H9 (cell line): ENCODE data around the gene INPP5J. TPM values are rescaled to one million over a fixed set of nuclear protein-coding genes. Genes with fewer than 3 reads are reported as not detected.

Source experiments
- DNase-seq: peaks from one replicate; pipeline ENCODE4 v3.0.0-alpha.2; 2017
- H2AFZ ChIP-seq: one replicate; pipeline ENCODE4 v1.6.1; 2013; ENCODE audit warnings: mild to moderate bottlenecking, low read length, control low read depth, moderate library complexity
- H2AK5ac ChIP-seq: 2 replicates; pipeline ENCODE4 v1.6.1; 2013; ENCODE audit warnings: low read length, control low read depth, mixed read lengths; ENCODE audit not compliant: insufficient read length
- H2BK120ac ChIP-seq: one replicate; pipeline ENCODE4 v1.6.1; 2013; ENCODE audit warnings: low read depth, mild to moderate bottlenecking, low read length, control low read depth, inconsistent platforms; ENCODE audit not compliant: poor library complexity, severe bottlenecking
- H2BK12ac ChIP-seq: 2 replicates; pipeline ENCODE4 v1.6.1; 2013; ENCODE audit warnings: low read length, control low read depth, mixed read lengths, low read depth; ENCODE audit not compliant: insufficient read length
- H2BK15ac ChIP-seq: 2 replicates; pipeline ENCODE4 v1.6.1; 2013; ENCODE audit warnings: low read depth, low read length, control low read depth
- H2BK20ac ChIP-seq: one replicate; pipeline ENCODE4 v1.6.1; 2013; ENCODE audit warnings: low read depth, mild to moderate bottlenecking, low read length, control low read depth, inconsistent platforms; ENCODE audit not compliant: poor library complexity, severe bottlenecking
- H2BK5ac ChIP-seq: 2 replicates; pipeline ENCODE4 v1.6.1; 2013; ENCODE audit warnings: low read length, control low read depth, mixed read lengths; ENCODE audit not compliant: insufficient read length
- H3K14ac ChIP-seq: 2 replicates; pipeline ENCODE4 v1.6.1; 2013; ENCODE audit warnings: low read length, control low read depth; ENCODE audit not compliant: insufficient read depth
- H3K18ac ChIP-seq: 2 replicates; pipeline ENCODE4 v1.6.1; 2013; ENCODE audit warnings: low read depth, mild to moderate bottlenecking, mixed read lengths, low read length, control low read depth; ENCODE audit not compliant: insufficient read length
- H3K23ac ChIP-seq: 2 replicates; pipeline ENCODE4 v1.6.1; 2013; ENCODE audit warnings: low read length, control low read depth, mixed read lengths, low read depth; ENCODE audit not compliant: insufficient read length
- H3K23me2 ChIP-seq: 2 replicates; pipeline ENCODE4 v1.6.1; 2013; ENCODE audit warnings: low read depth, mild to moderate bottlenecking, mixed read lengths, low read length, control low read depth; ENCODE audit not compliant: insufficient read length, poor library complexity, severe bottlenecking
- H3K27ac ChIP-seq: 2 replicates; pipeline ENCODE4 v1.5.1; 2013; ENCODE audit warnings: low read length, control low read depth, mixed read lengths, low read depth; ENCODE audit not compliant: insufficient read length
- H3K27me3 ChIP-seq: 2 replicates; pipeline ENCODE4 v1.6.1; 2013; ENCODE audit warnings: low read length, control low read depth, inconsistent platforms; ENCODE audit not compliant: insufficient read depth
- H3K4ac ChIP-seq: 2 replicates; pipeline ENCODE4 v1.6.1; 2013; ENCODE audit warnings: low read depth, mild to moderate bottlenecking, control low read depth, inconsistent platforms, low read length, moderate library complexity
- H3K4me1 ChIP-seq: 2 replicates; pipeline ENCODE4 v1.6.1; 2013; ENCODE audit warnings: low read length, control low read depth, inconsistent platforms; ENCODE audit not compliant: insufficient read depth
- H3K4me2 ChIP-seq: 2 replicates; pipeline ENCODE4 v1.6.1; 2013; ENCODE audit warnings: low read length, control low read depth, mixed read lengths; ENCODE audit not compliant: insufficient read length, insufficient read depth
- H3K56ac ChIP-seq: 2 replicates; pipeline ENCODE4 v1.6.1; 2013; ENCODE audit warnings: low read depth, mild to moderate bottlenecking, mixed read lengths, low read length, control low read depth; ENCODE audit not compliant: insufficient read length
- H3K79me1 ChIP-seq: 2 replicates; pipeline ENCODE4 v1.6.1; 2013; ENCODE audit warnings: low read depth, mild to moderate bottlenecking, moderate library complexity, low read length, control low read depth, inconsistent platforms; ENCODE audit not compliant: insufficient read depth, poor library complexity, severe bottlenecking
- H3K79me2 ChIP-seq: 2 replicates; pipeline ENCODE4 v1.6.1; 2013; ENCODE audit warnings: low read length, control low read depth, inconsistent platforms; ENCODE audit not compliant: insufficient read depth
- H3K9ac ChIP-seq: 2 replicates; pipeline ENCODE4 v1.6.1; 2013; ENCODE audit warnings: low read length, control low read depth, mixed read lengths; ENCODE audit not compliant: insufficient read length; ENCODE audit errors: extremely low read depth
- H3K9me3 ChIP-seq: one replicate; pipeline ENCODE4 v1.6.1; 2013; ENCODE audit warnings: low read depth, low read length, inconsistent platforms; ENCODE audit not compliant: control insufficient read depth
- H3T11ph ChIP-seq: one replicate; pipeline ENCODE4 v1.6.1; 2013; ENCODE audit warnings: mild to moderate bottlenecking, low read length, control low read depth, inconsistent platforms
- H4K20me1 ChIP-seq: one replicate; pipeline ENCODE4 v1.6.1; 2013; ENCODE audit not compliant: control insufficient read depth, insufficient read length, insufficient read depth
- H4K5ac ChIP-seq: 2 replicates; pipeline ENCODE4 v1.6.1; 2013; ENCODE audit warnings: low read depth, mild to moderate bottlenecking, mixed read lengths, low read length, control low read depth; ENCODE audit not compliant: insufficient read length
- H4K8ac ChIP-seq: replicated peaks from 2 replicates; pipeline ENCODE4 v1.6.1; 2013; ENCODE audit warnings: low read length, control low read depth, mixed read lengths, low read depth; ENCODE audit not compliant: insufficient read length
- H4K91ac ChIP-seq: 2 replicates; pipeline ENCODE4 v1.6.1; 2013; ENCODE audit warnings: low read depth, mild to moderate bottlenecking, moderate library complexity, mixed read lengths, low read length, control low read depth; ENCODE audit not compliant: insufficient read length
- H3K27ac Mint-ChIP-seq, 3 experiments: 2 replicates in 2 of 3; 3 replicates in 1 of 3; pipeline ENCODE4 v1.8.0; 2020 to 2021; ENCODE audit warnings: mixed read lengths in 3 of 3, mild to moderate bottlenecking in 1 of 3, moderate library complexity in 1 of 3
- H3K27me3 Mint-ChIP-seq: 2 replicates; pipeline ENCODE4 v1.8.0; 2021; ENCODE audit warnings: low read depth, mild to moderate bottlenecking, moderate library complexity, mixed read lengths
- H3K36me3 Mint-ChIP-seq, 3 experiments: 2 replicates in 2 of 3; 3 replicates in 1 of 3; pipeline ENCODE4 v1.8.0; 2020 to 2021; ENCODE audit warnings: low read depth in 3 of 3, mixed read lengths in 3 of 3; ENCODE audit not compliant: insufficient read depth in 1 of 3
- H3K4me1 Mint-ChIP-seq, 2 experiments: 2 replicates each; pipeline ENCODE4 v1.8.0; 2020; ENCODE audit warnings: mixed read lengths in 2 of 2
- H3K4me3 Mint-ChIP-seq, 2 experiments: 2 replicates in 1 of 2; 3 replicates in 1 of 2; pipeline ENCODE4 v1.8.0; 2020 to 2021; ENCODE audit warnings: mild to moderate bottlenecking in 2 of 2, mixed read lengths in 2 of 2, moderate library complexity in 1 of 2
- H3K9me3 Mint-ChIP-seq, 2 experiments: 2 replicates in 1 of 2; 3 replicates in 1 of 2; pipeline ENCODE4 v1.8.0; 2020; ENCODE audit warnings: mild to moderate bottlenecking in 2 of 2, mixed read lengths in 2 of 2, moderate library complexity in 1 of 2
- CTCF ChIP-seq: fragments of 200-600 bp; sonication (generic); conservative IDR thresholded peaks from 3 replicates; pipeline ENCODE4 v1.8.0; 2021; ENCODE audit warnings: antibody characterized with exemption, mild to moderate bottlenecking
- WGBS: extraction: QIAGEN DNeasy Blood & Tissue Kit; methylation state at CpG from one replicate; pipeline ENCODE4 v1.1.7; 2013; ENCODE audit warnings: missing lambda C conversion rate, low lambda C conversion rate, mixed read lengths; ENCODE audit not compliant: insufficient read length; ENCODE audit errors: extremely low coverage; 5-methylcytosine and 5-hydroxymethylcytosine counted together
- total RNA-seq: library from RNA; stranded (reverse); gene quantifications from 2 replicates; pipeline ENCODE4 v1.2.1, GENCODE V29; 2021

Gene INPP5J
- total RNA-seq, 1 experiment from 2014 or later: 4.9 TPM

GRCh38 chr22:31127181-31127772 lies 4.5 kb downstream of the INPP5J start:
- Histone ChIP-seq H3K4me1 (peaks cover 5% of the 10 kb centered on the region; the same call in 1 of the 2 replicates), H3K79me2 (no peaks in the 10 kb centered on the region), H4K5ac (no peak overlapping the region), H3K23ac (no peak overlapping the region), H2BK5ac (no peak overlapping the region), H2BK12ac (no peak overlapping the region), H3K4ac (no peak overlapping the region), H2BK120ac (no peak overlapping the region), H2AK5ac (no peak overlapping the region), H3T11ph (no peak overlapping the region), H4K91ac (no peak overlapping the region), H3K23me2 (no peaks in the 10 kb centered on the region), H4K8ac (no peak overlapping the region), H2BK20ac (no peak overlapping the region), H3K27me3 (no peaks in the 10 kb centered on the region), H3K9ac (no peak overlapping the region), H3K56ac (no peak overlapping the region), H4K20me1 (no peaks in the 10 kb centered on the region), H2BK15ac (no peak overlapping the region), H3K4me2 (peak overlapping the region; percentile 11), H3K79me1 (no peaks in the 10 kb centered on the region), H3K27ac (no peak overlapping the region), H2AFZ (no peak overlapping the region), H3K9me3 (no peaks in the 10 kb centered on the region), H3K18ac (no peak overlapping the region), H3K14ac (no peak overlapping the region)
- Mint-ChIP-seq H3K4me1 (peaks cover 18 to 30% of the 10 kb centered on the region in 2 experiments), H3K27me3 (peaks cover 6% of the 10 kb centered on the region), H3K4me3 (peak overlapping the region in 1 of 2 experiments; percentile 44; a peak in 1 of 5 replicates), H3K27ac (peak overlapping the region in 2 of 3 experiments; percentile 65 to 70; a peak in 3 of 7 replicates), H3K9me3 (no peaks in the 10 kb centered on the region), H3K36me3 (no peaks in the 10 kb centered on the region)
- no peak for TF ChIP-seq CTCF
- peak; percentile 95 for DNase-seq
- WGBS: no CpG with 5 or more reads among the region's 19 CpGs
